Measurements from ENCODE around the gene MCFD2.

The MCFD2 gene

DNA sequence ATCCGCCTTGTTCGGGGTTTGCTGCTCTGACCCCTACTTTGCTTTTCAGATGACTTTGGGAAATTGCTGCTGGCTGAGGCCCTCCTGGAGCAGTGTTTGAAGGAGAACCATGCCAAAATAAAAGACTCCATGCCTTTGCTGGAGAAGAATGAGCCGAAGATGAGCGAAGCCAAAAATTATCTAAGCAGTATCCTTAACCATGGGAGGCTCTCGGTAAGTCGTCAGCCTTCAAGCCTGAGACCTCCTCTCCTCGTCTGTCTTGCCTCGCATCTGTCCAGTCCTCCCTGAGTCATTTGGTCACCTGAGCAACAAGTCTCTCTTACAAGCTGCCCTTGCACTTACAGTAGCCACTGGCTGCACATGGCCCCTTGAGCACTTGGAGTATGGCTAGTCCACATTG lies 34.7 kb upstream of the MCFD2 start:
- Histone ChIP-seq H2AFZ (ENCODE audit: low read depth, low read length) (no peak overlapping the region), H3K4me2 (ENCODE audit: low read length, poor library complexity, severe bottlenecking) (no peak overlapping the region), H3K9me3 (ENCODE audit: control insufficient read depth, low read length) (no peaks in the 10 kb centered on the region), H2BK15ac (ENCODE audit: low read depth, poor library complexity, severe bottlenecking) (no peak overlapping the region), H2BK120ac (ENCODE audit: low read depth, low read length) (no peak overlapping the region), H2BK5ac (ENCODE audit: low read depth, low read length, poor library complexity, severe bottlenecking) (no peak overlapping the region), H3K27me3 (ENCODE audit: control insufficient read depth in 1 of 2, insufficient read depth in 1 of 2, low read length in 2 of 2) (no peaks in the 10 kb centered on the region), H3K4me3 (ENCODE audit: insufficient read depth in 1 of 2, low read depth in 1 of 2, low read length in 2 of 2) (peak overlapping the region in 1 of 2 experiments; percentile 17), H3K4me1 (ENCODE audit: control insufficient read depth, insufficient read depth, low read depth, low read length) (peaks cover 11% of the 10 kb centered on the region), H2BK12ac (ENCODE audit: low read length in 2 of 2) (no peak overlapping the region), H2AK5ac (ENCODE audit: low read length, severe bottlenecking) (no peak overlapping the region), H4K91ac (ENCODE audit: low read length) (no peak overlapping the region), H3K27ac (ENCODE audit: low read length, poor library complexity, severe bottlenecking) (no peak overlapping the region), H3K36me3 (ENCODE audit: control insufficient read depth in 1 of 2, insufficient read depth in 2 of 2, low read depth in 1 of 2, low read length in 2 of 2) (peaks cover 28 to 57% of the 10 kb centered on the region in 2 experiments), H3K4ac (ENCODE audit: low read depth in 1 of 2, low read length in 2 of 2) (no peak overlapping the region), H3K14ac (ENCODE audit: low read length in 2 of 2) (no peak overlapping the region), H3K9ac (ENCODE audit: low read length) (peak overlapping the region; percentile 33), H3K79me1 (replicated peaks; ENCODE audit: low read length, poor library complexity, severe bottlenecking) (peaks cover 34% of the 10 kb centered on the region), H3K18ac (ENCODE audit: low read depth in 1 of 2, low read length in 2 of 2) (no peak overlapping the region), H4K8ac (ENCODE audit: low read length) (no peak overlapping the region), H3K23ac (ENCODE audit: low read length in 2 of 2) (no peak overlapping the region)
- DNase-seq: no peak
- WGBS: 94% methylated on average over 8 of the region's 8 CpGs

DNA sequence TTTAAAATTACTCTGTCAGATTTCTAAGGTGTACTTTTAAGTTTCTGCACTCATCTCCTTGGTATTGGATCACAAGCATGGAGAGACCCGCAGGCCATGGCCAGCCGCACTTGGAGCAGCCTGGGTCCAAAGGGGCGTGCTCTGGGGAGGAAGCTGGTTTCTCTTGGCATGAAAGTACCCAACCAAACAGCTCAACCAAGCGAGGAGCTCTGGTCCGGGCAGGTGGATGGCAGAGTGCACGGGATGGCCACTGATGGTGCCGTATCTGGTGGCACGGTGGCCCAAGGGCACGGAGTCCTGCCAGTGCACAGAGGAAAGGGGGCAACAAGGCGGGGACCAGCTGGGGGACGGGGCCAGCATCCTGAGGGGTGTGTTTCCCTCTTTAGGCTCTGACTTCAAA lies 32.2 kb upstream of the MCFD2 start:
- no peak overlapping the region for H2BK120ac ChIP-seq (ENCODE audit: low read depth, low read length)
- DNase-seq: no peak
- H3K4me3 ChIP-seq (ENCODE audit: insufficient read depth in 1 of 2, low read depth in 1 of 2, low read length in 2 of 2): no peak overlapping the region
- peaks cover 38% of the 10 kb centered on the region for H3K79me1 ChIP-seq (replicated peaks; ENCODE audit: low read length, poor library complexity, severe bottlenecking)
- no peak overlapping the region for H2AK5ac ChIP-seq (ENCODE audit: low read length, severe bottlenecking)
- H3K23ac ChIP-seq (ENCODE audit: low read length in 2 of 2): no peak overlapping the region
- H4K8ac ChIP-seq (ENCODE audit: low read length): no peak overlapping the region
- no peak overlapping the region for H3K27ac ChIP-seq (ENCODE audit: low read length, poor library complexity, severe bottlenecking)
- no peak overlapping the region for H2BK15ac ChIP-seq (ENCODE audit: low read depth, poor library complexity, severe bottlenecking)
- no peak overlapping the region for H3K18ac ChIP-seq (ENCODE audit: low read depth in 1 of 2, low read length in 2 of 2)
- no peaks in the 10 kb centered on the region for H3K27me3 ChIP-seq (ENCODE audit: control insufficient read depth in 1 of 2, insufficient read depth in 1 of 2, low read length in 2 of 2)
- H3K9me3 ChIP-seq (ENCODE audit: control insufficient read depth, low read length): no peaks in the 10 kb centered on the region
- peaks cover 21 to 56% of the 10 kb centered on the region in 2 experiments for H3K36me3 ChIP-seq (ENCODE audit: control insufficient read depth in 1 of 2, insufficient read depth in 2 of 2, low read depth in 1 of 2, low read length in 2 of 2)
- 86% methylated on average over 9 of the region's 11 CpGs for WGBS
- H3K9ac ChIP-seq (ENCODE audit: low read length): no peak overlapping the region
- H3K4ac ChIP-seq (ENCODE audit: low read depth in 1 of 2, low read length in 2 of 2): no peak overlapping the region
- H3K4me1 ChIP-seq (ENCODE audit: control insufficient read depth, insufficient read depth, low read depth, low read length): peaks cover 9% of the 10 kb centered on the region
- no peak overlapping the region for H2BK5ac ChIP-seq (ENCODE audit: low read depth, low read length, poor library complexity, severe bottlenecking)
- H3K14ac ChIP-seq (ENCODE audit: low read length in 2 of 2): no peak overlapping the region
- H4K91ac ChIP-seq (ENCODE audit: low read length): no peak overlapping the region
- H2BK12ac ChIP-seq (ENCODE audit: low read length in 2 of 2): peak overlapping the region in 1 of 2 experiments; percentile 1
- H2AFZ ChIP-seq (ENCODE audit: low read depth, low read length): no peak overlapping the region
- no peak overlapping the region for H3K4me2 ChIP-seq (ENCODE audit: low read length, poor library complexity, severe bottlenecking)

DNA sequence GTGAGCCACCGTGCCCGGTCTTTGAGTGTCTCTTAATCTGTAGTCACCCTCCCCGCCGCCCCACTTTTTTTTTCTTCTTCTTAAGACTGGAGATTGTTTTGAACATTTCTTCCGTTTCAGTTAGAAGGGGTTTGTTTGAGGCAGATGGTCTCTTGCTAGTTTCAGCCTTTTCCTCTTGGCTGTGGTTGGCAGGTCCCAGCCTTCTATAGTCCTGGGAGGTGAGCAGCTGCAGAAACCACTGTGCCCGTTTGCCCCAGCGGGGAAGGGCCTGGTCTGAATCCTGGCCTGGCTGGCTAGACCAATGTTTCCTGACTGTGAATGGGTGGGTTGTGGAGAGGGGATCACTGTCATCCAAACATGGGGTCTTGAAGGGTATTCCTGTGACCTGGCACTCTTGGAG lies 30.1 kb upstream of the MCFD2 start:
- Histone ChIP-seq H3K18ac (ENCODE audit: low read depth in 1 of 2, low read length in 2 of 2) (no peak overlapping the region), H4K91ac (ENCODE audit: low read length) (no peak overlapping the region), H2BK5ac (ENCODE audit: low read depth, low read length, poor library complexity, severe bottlenecking) (no peak overlapping the region), H3K4me1 (ENCODE audit: control insufficient read depth, insufficient read depth, low read depth, low read length) (peaks cover 10% of the 10 kb centered on the region), H4K8ac (ENCODE audit: low read length) (no peak overlapping the region), H3K14ac (ENCODE audit: low read length in 2 of 2) (no peak overlapping the region), H2BK15ac (ENCODE audit: low read depth, poor library complexity, severe bottlenecking) (no peak overlapping the region), H2BK120ac (ENCODE audit: low read depth, low read length) (no peak overlapping the region), H3K9me3 (ENCODE audit: control insufficient read depth, low read length) (no peaks in the 10 kb centered on the region), H3K4ac (ENCODE audit: low read depth in 1 of 2, low read length in 2 of 2) (no peak overlapping the region), H3K27ac (ENCODE audit: low read length, poor library complexity, severe bottlenecking) (no peak overlapping the region), H3K23ac (ENCODE audit: low read length in 2 of 2) (no peak overlapping the region), H3K36me3 (ENCODE audit: control insufficient read depth in 1 of 2, insufficient read depth in 2 of 2, low read depth in 1 of 2, low read length in 2 of 2) (peaks cover 12 to 36% of the 10 kb centered on the region in 2 experiments), H3K4me3 (ENCODE audit: insufficient read depth in 1 of 2, low read depth in 1 of 2, low read length in 2 of 2) (no peak overlapping the region), H3K27me3 (ENCODE audit: control insufficient read depth in 1 of 2, insufficient read depth in 1 of 2, low read length in 2 of 2) (no peaks in the 10 kb centered on the region), H3K4me2 (ENCODE audit: low read length, poor library complexity, severe bottlenecking) (no peak overlapping the region), H3K79me1 (replicated peaks; ENCODE audit: low read length, poor library complexity, severe bottlenecking) (peaks cover 30% of the 10 kb centered on the region), H2AK5ac (ENCODE audit: low read length, severe bottlenecking) (no peak overlapping the region), H2BK12ac (ENCODE audit: low read length in 2 of 2) (no peak overlapping the region), H2AFZ (ENCODE audit: low read depth, low read length) (no peak overlapping the region), H3K9ac (ENCODE audit: low read length) (no peak overlapping the region)
- WGBS: 98% methylated on average over 7 of the region's 7 CpGs
- DNase-seq: no peak

DNA sequence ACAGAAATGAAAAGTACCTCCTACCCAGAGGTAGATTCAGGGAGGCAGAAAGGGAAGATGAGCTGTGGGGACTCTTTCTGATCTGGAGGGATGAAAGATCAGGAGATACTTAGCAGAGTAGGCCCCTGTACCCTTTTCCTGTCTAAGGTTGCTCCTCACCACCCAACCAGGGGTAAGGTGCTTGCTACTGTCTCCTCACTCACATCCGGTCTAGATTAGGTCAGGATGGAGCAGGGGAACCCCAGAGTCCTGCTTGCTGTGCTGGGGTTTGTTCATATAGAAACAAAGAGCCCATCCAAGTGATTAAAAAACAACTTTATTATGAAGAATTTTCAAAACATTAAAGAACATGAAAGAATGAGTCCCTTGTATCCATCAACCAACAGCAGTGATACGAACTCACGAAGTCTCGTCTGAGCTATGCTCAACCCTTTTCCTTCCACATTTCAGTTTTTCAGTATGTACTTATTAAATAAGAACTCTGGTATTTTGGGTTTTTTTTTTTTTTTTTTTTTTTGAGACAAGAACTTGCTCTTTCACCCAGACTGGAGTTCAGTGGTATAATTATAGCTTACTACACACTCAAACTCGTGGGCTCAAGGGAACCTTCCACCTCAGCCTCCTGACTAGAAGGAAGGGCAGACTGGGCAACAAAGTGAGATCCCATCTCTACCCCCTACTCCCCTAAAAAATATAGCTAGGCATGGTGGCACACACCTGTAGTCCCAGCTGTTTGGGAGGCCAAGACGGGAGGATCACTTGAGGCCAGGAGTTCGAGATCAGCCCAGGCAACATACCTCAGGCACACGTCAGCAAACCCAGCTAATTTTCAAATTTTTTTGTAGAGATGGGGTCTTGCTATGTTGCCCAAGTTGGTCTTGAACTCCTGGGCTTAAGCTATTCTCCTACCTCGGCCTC lies 28.5 kb upstream of the MCFD2 start:
- H3K4ac ChIP-seq (ENCODE audit: low read depth in 1 of 2, low read length in 2 of 2): no peak overlapping the region
- 92% methylated on average over 5 of the region's 9 CpGs for WGBS
- H3K18ac ChIP-seq (ENCODE audit: low read depth in 1 of 2, low read length in 2 of 2): no peak overlapping the region
- no peak overlapping the region for H2BK120ac ChIP-seq (ENCODE audit: low read depth, low read length)
- no peaks in the 10 kb centered on the region for H3K9me3 ChIP-seq (ENCODE audit: control insufficient read depth, low read length)
- no peaks in the 10 kb centered on the region for H3K27me3 ChIP-seq (ENCODE audit: control insufficient read depth in 1 of 2, insufficient read depth in 1 of 2, low read length in 2 of 2)
- no peak overlapping the region for H2BK5ac ChIP-seq (ENCODE audit: low read depth, low read length, poor library complexity, severe bottlenecking)
- no peak for DNase-seq
- H3K79me1 ChIP-seq (replicated peaks; ENCODE audit: low read length, poor library complexity, severe bottlenecking): peaks cover 35% of the 10 kb centered on the region
- H3K23ac ChIP-seq (ENCODE audit: low read length in 2 of 2): no peak overlapping the region
- H4K8ac ChIP-seq (ENCODE audit: low read length): no peak overlapping the region
- H3K36me3 ChIP-seq (ENCODE audit: control insufficient read depth in 1 of 2, insufficient read depth in 2 of 2, low read depth in 1 of 2, low read length in 2 of 2): peaks cover 9 to 32% of the 10 kb centered on the region in 2 experiments
- peak overlapping the region in 1 of 2 experiments; percentile 100 for H3K4me3 ChIP-seq (ENCODE audit: insufficient read depth in 1 of 2, low read depth in 1 of 2, low read length in 2 of 2)
- no peak overlapping the region for H3K27ac ChIP-seq (ENCODE audit: low read length, poor library complexity, severe bottlenecking)
- H3K4me2 ChIP-seq (ENCODE audit: low read length, poor library complexity, severe bottlenecking): no peak overlapping the region
- H4K91ac ChIP-seq (ENCODE audit: low read length): no peak overlapping the region
- H2AK5ac ChIP-seq (ENCODE audit: low read length, severe bottlenecking): peak overlapping the region; percentile 32
- no peak overlapping the region for H2AFZ ChIP-seq (ENCODE audit: low read depth, low read length)
- no peak overlapping the region for H2BK12ac ChIP-seq (ENCODE audit: low read length in 2 of 2)
- H3K9ac ChIP-seq (ENCODE audit: low read length): peak overlapping the region; percentile 96
- no peak overlapping the region for H3K14ac ChIP-seq (ENCODE audit: low read length in 2 of 2)
- H3K4me1 ChIP-seq (ENCODE audit: control insufficient read depth, insufficient read depth, low read depth, low read length): peaks cover 19% of the 10 kb centered on the region
- no peak overlapping the region for H2BK15ac ChIP-seq (ENCODE audit: low read depth, poor library complexity, severe bottlenecking)

Data from mesenchymal stem cell (in vitro differentiated cells and primary cell).